GM03348 (cell line): ENCODE data around the gene CETP.

Experiments used
- DNase-seq: peaks from one replicate; pipeline ENCODE4 v3.0.0; 2012; ENCODE audit warnings: low spot score

CETP gene, protein sequence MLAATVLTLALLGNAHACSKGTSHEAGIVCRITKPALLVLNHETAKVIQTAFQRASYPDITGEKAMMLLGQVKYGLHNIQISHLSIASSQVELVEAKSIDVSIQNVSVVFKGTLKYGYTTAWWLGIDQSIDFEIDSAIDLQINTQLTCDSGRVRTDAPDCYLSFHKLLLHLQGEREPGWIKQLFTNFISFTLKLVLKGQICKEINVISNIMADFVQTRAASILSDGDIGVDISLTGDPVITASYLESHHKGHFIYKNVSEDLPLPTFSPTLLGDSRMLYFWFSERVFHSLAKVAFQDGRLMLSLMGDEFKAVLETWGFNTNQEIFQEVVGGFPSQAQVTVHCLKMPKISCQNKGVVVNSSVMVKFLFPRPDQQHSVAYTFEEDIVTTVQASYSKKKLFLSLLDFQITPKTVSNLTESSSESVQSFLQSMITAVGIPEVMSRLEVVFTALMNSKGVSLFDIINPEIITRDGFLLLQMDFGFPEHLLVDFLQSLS

DNA sequence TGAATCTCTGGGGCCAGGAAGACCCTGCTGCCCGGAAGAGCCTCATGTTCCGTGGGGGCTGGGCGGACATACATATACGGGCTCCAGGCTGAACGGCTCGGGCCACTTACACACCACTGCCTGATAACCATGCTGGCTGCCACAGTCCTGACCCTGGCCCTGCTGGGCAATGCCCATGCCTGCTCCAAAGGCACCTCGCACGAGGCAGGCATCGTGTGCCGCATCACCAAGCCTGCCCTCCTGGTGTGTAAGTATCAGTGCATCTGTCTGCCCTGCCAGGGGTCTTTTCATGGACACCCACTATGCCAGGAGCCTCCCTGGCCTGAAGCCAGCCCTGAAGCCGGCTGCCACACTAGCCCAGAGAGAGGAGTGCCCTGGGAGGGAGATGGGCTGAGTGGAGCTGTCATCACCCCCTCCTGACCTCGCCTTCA, at the start of gene CETP:
TSS of gene CETP (plus strand) at position 100 of the 431 bp plus-strand sequence. CDS start at position 130, 30 bp downstream.
- no peak for DNase-seq

DNA sequence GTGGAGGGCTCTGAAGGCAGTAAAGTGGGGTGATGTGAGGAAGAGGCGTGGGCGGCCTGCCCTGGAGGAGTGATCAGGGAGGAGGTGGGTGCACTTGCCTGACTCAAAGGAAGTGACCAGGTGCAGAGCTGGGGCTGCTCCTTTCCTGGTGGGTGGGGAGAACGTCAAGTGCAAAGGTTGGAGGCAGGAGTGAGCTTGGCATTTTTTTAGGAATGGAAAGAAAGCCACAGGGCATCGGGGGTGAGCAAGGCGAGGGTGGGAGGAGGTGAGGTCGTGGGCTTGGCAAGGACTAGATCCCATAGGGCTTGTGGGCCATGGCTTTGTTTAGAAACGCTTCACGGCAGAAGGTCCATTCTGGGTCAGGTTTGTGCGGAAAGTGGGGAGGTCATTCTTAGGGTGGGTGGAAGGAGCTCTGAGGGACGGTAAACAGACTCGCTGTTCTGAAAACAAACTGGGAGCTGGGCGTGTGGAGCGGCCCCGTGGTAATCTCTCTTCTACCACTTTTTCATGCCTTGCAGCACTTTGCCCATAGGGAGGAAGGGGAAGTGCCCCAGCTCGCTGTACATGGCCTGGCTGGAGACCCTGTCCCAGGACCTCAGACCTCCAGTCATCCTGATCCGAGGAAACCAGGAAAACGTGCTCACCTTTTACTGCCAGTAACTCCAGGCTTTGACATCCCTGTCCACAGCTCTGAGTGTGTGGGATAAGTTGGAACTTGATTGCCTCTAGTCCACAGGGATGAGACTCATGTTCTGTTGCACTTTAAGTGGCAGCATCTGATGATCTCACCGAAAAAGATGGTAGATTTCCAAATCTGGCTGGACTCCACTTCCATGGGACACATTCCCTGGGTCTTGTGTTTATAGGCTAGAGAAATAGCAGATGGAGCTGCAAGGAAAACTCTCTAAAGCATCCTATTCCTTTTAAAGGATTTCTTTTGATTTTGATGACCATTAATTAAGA, 48.7 kb upstream of the CETP start:
- peak; percentile 85 for DNase-seq

DNA sequence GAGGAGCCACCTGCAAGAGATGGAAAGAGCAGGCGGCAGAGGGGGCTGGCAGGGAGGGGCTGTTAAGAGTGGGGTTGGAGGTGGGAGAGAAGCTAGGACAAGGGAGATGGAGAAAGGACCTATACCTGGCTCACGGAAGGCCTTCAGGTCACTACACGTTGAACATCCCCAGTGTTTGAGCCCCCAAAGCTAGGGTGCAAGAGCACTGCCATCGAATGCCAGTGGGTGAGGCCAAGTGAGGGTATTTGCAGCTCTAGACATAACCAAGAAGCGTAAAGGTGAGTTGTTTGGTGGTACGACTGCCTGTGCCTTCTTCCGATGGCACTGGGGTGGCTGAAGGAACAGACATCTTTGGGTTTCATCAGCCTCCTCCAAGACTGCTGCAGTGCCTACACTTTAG, 46.9 kb upstream of the CETP start:
- DNase-seq: no peak

DNA sequence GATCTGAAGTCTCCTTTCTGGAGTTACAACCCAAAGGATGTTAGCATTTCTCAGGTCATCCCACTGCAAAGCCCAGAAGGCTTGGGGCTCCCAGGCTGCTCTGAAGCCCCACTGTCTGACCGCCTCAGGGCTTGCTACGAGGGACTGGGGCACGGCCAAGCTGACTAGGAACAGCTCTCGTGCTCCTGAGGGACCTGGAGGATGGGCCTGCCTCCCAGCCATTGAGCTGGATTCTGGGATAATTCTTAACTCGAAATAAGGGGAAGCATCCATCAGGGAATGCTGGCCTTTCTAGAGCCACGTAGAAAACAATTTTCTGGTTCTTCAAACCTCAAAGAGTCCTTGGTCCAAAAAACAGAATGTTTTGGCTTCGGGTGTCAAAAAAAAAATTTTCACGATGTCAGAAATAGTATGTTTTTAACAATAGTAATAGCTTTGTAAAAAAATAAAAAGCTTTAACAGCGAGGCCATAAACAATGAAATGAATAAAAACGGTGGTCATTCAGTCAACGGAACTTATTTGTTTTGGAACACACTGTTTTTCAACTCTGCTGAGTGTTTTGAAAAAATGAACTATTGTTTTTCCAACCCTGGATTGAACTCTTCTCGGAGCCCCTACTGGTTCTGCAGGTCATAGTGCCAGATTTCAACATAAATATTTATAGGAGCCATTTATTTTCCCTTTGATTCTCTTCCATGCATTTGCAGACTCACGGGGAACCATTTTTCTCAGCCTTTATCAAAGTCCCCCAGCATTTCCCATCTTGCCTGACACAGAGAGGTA, 46.2 kb upstream of the CETP start:
- DNase-seq: no peak

DNA sequence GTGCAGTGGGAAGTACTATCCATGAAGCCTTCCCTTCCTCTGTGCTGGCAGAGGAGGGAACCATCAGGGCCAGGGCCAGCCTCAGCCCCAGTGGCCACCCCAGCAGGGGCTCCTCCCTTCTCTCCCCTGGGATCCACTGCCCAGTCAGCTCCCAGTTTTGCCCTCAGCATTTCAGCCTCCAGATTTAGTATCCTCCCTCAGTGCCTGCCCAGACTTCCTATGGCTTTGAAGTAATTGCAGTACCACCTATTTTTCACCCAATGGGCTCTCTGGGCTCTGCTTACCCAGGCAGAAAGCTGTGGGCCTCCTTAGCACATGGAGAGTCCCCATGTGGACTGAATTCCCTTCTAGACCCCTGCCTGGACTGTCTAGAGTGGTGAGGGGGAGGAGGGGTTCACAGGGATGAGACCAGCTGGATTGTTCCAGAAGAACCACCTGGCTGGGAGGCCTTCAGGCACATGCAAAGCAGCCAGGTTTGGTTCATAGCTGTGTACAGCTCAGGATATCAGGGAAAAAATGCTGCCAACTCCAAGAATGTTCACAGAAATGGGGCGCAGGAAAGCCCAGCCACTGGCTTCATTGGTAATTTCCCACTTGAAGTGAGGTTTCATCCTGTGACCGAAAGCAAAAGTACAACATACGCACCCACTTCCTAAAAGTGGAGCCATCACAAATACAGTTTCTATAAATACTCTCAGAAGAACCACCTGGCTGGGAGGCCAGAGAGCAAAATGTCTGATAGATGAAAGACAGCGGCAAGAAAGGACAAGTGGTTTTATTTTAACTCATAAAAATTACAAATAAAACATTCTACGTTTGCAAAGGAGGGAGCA, 45.0 kb upstream of the CETP start:
- DNase-seq: no peak

DNA sequence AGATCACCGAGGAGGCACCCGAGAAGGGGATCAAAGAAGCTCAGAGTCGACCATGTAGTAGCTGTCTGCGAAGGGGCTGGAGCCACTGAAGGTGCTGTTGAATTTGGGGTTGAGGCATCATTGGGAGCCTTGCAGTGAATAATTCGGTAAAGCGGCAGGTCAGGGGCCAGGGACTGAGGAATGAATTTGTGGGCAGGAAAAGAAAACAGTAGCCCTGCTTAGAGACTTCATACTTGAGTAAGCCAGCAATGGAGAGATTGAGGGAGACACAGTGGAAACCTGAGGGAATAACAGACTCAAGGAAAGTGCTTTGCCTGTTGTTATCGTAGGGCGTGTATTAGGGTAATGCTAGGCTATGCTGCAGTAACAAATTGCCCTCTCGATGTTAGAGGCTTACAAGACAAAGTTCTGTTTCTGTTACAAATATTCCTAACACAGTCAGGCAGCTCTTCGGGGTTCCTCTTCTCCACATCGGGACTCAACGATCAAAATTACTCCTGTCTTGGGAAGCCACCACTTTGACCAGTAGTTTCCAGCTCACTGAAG, 43.2 kb upstream of the CETP start:
- no peak for DNase-seq

DNA sequence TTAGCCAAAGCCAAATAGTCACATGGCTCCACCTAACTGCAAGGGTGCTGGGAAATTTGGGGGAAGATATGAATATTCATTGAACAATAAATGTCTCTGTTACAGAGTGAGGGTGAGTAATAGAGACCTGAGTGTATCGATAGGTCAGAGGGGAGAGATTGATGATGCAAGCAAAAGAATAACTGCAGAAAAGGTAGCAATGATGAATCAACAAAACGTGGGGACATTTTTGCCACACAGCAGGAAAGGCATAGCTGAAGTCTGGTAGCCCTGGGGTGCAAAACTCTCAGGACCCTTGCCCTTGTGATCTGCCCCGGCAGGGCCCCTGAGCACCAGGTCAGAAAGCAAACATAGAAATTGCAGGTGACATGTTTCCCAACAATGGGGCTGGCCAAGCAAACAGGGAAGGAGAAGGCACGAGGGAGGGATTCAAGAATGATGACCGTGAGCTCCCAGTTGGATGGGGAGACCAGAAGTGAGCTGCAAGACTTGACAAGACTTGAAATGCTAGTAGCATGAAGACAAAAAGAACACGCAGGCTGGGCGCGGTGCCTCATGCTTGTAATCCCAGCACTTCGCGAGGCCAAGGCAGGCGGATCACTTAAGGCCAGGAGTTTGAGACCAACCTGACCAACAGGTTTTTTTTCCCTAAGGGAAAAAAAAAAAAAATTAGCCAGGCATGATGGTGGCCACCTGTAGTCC, 42.5 kb upstream of the CETP start:
- DNase-seq: no peak

DNA sequence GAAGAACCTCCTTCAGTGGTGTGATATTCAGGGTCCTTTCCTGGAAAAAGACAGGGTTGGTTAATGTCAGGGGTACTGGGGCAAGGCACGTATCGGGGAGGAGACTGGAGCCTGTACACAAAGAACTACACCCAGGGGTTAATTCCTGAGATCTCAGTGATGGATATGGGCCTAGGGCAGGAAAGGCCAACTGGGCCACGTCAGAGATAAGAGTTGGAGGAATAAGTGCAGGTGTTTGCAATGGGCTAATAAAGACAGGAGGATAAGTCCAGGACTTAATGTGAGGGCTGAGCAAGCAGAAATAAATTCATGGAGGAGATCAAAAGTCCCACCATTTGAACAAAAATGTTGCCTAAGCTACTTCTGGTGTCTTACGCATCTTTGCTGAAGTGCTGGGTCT, 40.2 kb upstream of the CETP start:
- DNase-seq: no peak

DNA sequence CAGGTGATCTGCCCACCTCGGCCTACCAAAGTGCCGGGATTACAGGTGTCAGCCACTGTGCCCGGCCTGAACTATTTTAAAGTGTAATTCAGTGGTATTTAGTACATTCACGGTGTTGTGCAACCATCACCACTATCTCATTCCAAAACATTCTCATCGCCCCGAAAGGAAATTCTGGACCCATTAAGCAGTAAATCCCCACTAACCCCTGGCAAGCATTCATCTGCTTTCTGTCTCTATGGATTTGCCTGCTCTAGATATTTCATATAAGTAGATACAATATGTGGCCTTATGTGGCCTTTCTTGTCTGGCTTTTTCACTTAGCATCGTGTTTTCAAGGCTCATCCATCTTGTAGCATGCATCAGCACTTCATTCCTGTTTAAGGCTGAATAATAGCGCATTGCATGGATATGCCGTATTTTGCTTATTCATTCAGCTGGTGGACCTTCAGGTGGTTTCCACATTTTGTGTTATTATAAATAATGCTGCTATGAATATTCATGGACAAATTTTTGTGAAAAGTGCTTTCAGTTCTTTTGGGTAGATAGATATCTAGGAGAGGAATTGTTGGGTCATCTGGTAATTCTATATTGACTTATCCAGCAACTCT, 38.2 kb upstream of the CETP start:
- no peak for DNase-seq

DNA sequence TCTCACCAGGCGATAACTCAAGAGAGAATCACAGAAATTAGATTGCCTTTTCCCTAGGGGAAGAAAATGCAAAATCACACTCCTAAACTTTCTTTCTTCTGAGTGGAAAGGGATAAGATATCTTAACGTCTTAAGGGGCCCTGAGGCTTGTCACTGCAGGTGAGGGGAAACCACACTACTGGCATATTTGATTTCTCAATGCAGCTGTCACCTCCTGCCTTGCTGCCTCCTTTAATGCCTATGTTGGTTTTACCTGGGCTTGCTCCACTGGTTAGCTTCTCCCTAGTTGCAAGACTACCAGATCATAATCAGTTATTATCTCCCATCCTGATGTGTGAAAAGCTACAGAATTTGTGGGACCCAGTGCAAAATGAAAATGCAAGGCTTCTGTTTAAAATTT, 34.3 kb upstream of the CETP start:
- DNase-seq: no peak

DNA sequence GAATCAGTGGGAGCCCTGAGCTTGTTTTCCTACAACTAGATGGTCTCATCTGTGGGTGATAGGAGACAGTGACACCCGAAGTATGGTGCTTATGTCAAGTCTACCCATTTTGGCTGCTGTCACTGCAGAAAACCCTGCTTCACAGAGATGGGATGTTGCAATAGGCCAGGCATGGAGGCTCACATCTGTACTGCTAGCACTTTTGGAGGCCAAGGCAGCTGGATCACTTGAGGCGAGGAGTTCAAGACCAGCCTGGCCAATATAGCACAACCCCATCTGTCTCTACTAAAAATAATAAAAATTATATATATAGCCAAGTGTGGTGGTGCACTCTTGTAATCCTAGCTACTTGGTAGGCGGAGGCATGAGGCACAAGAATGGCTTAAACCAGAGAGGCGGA, 32.1 kb upstream of the CETP start:
- no peak for DNase-seq

DNA sequence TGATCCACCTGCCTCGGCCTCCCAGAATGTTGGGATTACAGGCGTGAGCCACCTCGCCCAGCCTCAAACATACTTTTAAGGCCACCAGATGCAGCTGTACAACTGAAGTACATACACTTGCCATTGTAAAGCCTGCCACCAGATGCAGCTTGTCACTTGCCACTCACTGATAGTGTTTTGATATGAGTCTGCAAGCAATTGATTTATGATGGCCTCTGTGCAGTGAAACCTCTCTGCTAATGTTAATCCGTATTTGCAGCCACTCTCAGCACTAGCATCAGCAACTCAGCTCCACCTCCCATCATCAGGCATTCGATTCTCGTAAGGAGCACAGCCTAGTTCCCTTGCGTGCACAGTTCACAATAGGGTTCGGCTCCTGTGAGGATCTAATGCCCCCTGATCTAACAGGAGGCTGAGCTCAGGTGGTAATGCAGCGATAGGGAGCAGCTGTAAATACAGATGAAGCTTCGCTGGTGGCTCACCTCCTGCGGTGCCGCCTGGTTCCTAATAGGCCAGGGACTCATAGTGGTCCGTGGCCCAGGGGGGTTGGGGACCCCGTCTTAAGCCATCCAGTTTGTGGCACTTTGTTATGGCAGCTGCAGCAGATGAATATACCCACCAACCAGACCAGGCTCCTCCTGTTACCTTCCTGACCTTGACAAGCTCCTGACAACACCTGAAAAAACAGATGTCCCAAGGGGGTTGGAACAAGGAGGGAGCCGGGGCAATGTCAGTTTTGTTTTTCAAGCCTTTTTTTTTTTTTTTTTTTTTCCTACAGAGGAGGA, 31.1 kb upstream of the CETP start:
- no peak for DNase-seq

DNA sequence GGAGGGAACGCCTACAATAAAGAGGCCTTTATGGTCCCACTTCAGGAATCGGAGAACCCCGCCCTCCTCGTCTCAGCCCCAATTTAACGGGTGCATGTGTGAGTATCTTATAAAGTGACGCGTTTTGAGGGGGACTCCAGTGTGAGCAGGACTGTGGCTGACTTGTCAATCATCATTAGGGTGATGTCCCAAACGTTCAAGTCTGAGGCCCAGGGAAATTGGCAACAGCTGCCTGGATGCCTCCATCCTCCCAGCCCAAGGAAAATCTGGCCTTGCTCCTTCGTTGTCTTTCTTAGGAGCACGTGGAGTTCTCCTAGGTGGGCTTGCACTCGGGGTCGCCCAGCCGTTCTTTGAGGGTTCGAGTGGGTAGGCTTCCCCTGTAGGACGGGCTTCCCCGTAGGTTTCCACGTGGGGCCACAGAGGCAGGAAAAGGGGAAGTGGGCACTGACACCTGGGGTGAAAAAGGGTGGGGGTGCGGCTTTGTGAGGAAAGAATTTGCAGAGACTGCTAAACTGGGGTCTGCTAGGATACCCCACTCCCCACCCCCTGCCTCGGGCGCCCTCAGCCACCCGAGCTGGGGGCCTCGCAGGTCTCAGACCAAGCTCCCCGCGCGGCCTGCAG, 30.4 kb upstream of the CETP start:
- no peak for DNase-seq

DNA sequence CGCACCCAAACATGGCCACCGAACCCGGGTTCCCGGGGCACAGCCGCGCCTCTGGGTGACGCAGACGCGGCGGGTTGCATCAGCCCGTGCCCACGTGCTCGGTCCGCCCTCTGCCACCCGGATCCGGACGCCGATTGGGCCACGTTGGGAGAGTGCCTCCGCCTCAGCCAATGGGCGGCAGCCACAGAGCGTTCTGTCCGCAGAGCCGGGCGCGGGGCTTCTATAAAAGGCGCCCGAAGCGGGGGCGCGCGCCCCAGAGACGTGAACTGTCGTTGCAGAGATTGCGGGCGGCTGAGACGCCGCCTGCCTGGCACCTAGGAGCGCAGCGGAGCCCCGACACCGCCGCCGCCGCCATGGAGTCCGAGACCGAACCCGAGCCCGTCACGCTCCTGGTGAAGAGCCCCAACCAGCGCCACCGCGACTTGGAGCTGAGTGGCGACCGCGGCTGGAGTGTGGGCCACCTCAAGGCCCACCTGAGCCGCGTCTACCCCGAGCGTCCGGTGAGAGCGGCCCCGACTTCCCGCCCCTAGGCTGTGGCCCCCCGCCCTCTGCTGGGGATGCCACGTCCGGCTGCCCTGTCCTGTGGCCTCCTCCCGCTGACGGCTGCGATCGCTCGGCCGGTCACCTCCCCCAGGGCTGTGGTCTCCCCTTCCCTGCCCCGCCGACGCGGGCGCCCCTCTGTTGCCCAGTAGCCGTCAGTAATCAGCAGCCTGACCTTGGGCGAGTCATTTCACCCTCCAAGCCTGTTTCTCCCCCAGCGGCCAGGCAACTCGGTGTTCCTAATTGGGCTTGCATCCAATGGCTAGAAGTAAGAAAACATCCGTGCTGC, 29.6 kb upstream of the CETP start, which contains the start of gene HERPUD1:
TSS of gene HERPUD1 (plus strand) at position 251 of the 829 bp plus-strand sequence. CDS start at position 354, 103 bp downstream.
- peak; percentile 100 for DNase-seq

DNA sequence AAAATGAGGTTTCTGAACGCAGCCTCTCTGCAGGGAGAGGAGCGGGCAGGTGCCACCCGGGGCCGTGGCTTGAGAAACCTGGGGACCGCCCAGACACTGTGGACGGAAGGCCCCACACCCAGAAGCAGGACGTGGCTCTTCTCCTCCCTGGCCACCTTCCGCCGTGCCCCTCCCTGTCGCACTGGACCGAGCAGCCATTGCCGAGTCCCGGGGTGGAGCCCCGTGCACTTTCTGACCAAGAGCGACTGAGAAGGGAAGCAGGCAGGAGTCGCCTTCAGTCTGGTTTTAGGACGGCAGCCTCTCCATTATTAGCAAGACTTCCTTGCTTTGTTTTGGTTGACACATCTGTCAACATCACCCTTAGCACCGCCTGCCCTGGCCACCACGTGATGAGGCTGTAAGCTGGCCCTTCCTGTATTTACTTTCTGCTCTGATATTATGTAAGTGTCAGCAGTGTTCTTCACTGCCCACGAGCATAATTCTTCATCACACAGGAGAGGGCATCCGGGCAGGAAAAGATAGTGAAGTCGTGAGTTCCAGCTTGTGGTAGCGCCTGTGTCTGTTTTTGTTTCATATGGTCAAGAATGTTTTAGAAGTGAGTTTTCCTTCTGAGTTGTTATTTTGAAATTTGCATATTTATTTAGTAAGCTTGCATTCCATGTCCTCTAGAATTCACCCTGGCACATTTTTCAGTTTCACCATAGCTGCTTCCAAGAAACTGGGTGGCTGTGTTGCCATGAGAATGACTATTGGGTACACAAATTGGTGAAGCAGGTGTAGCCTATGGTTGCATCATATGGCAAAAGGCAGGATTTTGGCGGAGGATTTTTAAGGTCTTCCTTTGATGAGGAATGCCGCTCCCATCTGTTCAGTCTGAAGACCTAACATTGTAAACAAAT, 28.8 kb upstream of the CETP start:
- DNase-seq: peak; percentile 73
